Measurements from ENCODE around the gene NPIPA8.
"Not testable (repeated sequence)": the region's sequence is repeated elsewhere in the genome, so short reads cannot be mapped to it uniquely, and the experiment has no call there.

The NPIPA8 gene

DNA sequence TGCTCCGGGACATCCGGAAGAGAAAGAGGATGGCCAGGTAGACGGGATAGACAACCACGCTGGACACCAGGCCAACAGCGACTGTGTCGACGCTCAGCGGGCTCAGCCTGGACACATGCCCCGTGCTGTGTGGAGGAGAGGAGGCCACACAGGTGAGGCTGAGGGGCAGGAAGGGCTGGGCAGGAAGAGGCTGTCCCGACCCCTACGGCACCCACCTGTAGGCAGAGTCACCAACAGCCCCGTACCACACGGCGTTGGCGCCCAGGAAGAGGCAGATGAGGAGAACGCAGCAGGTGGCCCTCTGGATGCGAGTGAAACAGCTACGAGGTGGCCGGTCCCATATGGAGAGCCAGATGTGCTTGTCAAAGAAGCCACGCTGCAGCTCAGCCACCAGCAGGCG lies at the start of gene NPIPA8:
Gene NPIPA8, minus strand, starts transcription at position 101 of the 400 bp plus-strand sequence. CDS start 4,074 bp downstream, outside the sequence.
- DNase-seq = not testable (repeated sequence)

GRCh38 chr16:18385285-18385684 lies 48.7 kb upstream of the NPIPA8 start:
- not testable (repeated sequence) for DNase-seq

- not testable (repeated sequence) for DNase-seq
Measured at GRCh38 chr16:18384869-18385268, 48.3 kb upstream of the NPIPA8 start.

DNA sequence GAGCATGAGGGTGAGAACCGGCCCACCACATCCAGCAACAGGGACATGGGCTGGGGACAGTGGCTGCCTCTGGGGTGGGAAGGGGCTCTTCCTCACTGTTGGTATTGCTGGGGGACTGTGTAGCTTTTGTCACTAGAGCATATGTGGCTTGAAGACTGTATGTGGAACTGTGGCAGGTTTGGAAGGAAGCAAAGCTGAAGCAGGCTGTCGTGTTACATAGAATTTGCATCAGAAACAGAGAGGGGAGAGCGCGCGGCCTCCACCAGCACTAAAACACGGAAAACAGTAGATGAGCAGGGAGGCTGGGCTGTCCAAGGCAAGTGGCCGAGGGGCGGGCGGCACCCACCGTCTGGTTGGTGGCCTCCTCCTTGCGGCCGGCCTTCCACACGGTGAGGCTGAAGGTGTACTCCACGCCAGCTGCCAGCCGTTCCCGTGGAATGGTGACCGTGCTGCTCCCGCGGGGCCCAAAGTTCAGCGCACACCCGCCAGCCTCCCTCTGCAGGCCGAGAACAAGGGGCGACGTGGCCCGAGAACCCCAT lies 47.6 kb upstream of the NPIPA8 start:
- not testable (repeated sequence) for DNase-seq

- not testable (repeated sequence) for DNase-seq
Measured at GRCh38 chr16:18382696-18383095, 46.2 kb upstream of the NPIPA8 start.

GRCh38 chr16:18347742-18348141 lies 11.2 kb upstream of the NPIPA8 start:
- DNase-seq = not testable (repeated sequence)

DNA sequence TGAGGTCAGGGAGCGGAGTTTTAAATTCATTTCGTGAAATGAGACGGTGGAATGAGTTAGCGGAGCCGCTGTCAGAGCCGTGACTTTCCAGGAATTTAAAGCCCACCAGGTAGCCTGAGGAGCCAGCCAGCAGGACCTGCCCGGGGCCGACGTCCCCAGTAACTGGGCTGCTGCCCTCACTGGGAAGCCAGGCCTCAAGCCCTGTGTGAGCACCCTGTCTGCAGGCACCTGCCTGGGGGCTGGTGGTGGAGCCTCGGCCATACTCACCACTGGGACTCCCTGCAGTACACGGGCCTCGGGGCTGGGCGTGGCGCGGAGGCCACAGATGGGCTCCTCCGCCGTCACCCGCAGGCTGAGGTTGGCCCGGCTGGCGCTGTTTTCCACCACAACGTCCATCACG lies 10.5 kb upstream of the NPIPA8 start:
- not testable (repeated sequence) for DNase-seq

GRCh38 chr16:18344634-18345033 lies 8.1 kb upstream of the NPIPA8 start:
- not testable (repeated sequence) for DNase-seq

DNA sequence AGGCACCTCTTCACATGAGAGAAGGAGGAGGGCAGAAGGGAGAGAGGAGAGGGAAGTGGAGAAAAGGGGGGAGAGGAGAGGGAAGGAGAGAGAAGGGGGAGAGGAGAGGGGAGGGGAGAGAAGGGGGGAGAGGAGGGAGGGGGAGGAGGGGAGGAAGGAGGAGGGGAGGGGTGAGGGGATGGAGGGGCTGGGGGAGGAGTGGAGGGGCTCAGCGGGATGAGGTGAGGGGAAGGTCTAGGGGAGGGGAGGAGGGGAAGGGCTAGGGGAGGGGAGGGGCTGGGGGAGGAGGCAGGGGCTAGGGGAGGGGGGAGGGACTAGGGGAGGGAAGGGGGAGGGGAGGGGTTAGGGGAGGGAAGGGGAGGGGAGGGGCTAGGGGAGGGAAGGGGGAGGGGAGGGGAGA lies 5.5 kb upstream of the NPIPA8 start:
- not testable (repeated sequence) for DNase-seq

DNA sequence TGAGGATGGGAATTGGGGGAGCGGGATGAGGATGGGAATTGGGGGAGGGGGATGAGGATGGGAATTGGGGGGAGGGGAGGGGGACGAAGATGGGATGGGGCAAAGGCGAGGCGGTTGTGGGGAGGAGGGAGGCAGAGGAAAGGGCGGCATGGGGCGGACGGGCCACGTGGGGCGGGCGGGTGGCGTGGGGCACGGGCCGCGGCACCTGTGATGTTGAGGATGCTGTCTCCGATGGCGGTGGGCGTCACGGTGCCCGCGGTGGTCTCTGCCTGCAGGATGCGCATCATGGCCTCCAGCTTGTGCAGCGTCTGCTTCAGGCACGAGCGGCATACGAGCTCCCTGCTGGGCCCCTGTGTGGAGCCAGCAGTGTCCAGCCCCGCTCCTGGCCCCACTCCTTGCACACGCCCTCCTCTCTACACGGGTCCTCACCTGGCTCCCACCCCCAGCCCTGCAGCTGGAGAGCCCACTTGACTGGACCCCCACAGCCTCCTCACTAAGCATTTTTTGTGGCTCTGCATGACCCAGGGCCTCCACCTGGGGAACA lies 5.0 kb upstream of the NPIPA8 start:
- not testable (repeated sequence) for DNase-seq

DNA sequence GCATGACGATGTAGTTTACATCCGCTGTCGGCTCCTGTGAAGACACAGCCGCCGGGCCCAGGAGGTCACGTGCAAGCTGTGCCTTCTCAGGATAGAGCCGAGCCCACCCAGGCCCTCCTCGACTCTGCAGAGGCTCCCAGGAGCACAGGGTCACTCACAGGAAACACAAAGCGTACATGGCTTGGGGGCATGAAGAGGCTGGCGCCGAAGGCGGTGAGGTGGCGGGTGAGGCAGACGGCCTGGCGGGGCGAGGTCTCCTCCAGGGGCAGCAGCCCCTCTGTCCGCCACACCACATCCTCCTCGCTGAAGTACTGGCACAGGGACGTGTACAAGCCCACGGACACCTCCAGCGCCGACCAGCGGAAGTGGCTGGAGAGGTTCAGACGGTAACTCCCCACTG lies 2.7 kb upstream of the NPIPA8 start:
- not testable (repeated sequence) for DNase-seq

DNA sequence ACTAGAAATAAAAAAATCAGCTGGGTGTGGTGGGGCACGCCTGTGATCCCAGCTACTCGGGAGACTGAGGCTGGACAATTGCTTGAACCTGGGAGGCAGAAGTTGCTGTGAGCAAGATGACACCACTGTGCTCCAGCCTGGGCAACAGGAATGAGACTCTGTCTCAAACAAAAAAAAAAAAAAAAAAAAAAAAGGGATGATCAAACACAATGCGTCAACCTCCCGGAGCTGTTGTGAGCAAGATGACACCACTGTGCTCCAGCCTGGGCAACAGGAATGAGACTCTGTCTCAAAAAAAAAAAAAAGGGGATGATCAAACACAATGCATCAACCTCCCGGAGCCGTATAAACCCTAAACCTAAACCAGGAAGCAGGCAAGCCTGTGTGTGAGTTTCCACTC lies 24.7 kb downstream of the NPIPA8 start:
- DNase-seq = not testable (repeated sequence)

- not testable (repeated sequence) for DNase-seq
Measured at GRCh38 chr16:18309159-18309558, 27.4 kb downstream of the NPIPA8 start.

DNA sequence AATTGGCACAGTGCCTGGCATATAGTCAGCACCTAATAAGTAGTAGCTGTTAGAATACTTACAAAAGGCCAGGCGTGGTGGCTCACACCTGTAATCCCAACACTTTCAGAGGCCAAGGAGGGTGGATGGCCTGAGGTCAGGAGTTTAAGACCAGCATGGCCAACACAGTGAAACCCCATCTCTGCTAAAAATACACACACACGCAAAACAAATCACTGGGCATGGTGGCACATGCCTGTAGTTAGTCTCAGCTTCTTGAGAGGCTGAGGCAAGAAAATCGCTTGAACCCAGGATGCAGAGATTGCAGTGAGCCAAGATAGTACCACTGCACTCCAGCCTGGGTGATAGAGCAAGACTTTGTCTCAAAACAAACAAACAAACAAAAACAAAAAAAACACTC lies 29.3 kb downstream of the NPIPA8 start:
- DNase-seq = not testable (repeated sequence)

- not testable (repeated sequence) for DNase-seq
Measured at GRCh38 chr16:18306066-18306465, 30.5 kb downstream of the NPIPA8 start.

DNA sequence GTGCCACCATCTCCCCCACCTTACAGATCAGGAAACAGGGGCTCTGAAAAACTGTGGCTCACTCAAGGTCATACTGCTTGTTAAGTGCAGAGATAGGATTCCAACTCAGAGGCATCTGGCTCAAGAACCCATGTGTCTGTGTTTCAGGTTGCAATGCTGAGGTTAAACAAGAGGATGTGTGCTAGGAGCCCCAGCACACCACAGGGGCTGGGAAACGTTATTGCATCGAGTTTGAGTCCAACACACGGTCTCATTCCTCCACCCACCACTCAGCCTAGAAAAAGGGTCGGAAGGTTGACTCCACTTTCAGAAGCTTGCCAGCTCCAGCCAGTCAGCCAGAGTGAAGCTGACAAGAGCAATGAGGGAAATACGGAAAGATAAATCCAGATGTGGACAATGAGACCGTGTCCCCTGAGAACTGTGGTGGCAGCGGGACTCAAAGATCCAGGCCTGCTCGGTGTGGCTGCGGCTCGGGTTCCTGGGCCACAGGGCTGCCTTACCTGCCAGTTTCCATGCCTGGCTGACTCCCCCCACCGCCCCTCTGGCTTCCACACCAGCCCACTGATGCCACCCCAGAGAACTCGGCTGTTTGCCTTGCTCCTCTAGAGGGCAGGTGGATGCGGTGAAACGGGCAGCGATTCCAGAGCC lies 33.4 kb downstream of the NPIPA8 start:
- DNase-seq = not testable (repeated sequence)

DNA sequence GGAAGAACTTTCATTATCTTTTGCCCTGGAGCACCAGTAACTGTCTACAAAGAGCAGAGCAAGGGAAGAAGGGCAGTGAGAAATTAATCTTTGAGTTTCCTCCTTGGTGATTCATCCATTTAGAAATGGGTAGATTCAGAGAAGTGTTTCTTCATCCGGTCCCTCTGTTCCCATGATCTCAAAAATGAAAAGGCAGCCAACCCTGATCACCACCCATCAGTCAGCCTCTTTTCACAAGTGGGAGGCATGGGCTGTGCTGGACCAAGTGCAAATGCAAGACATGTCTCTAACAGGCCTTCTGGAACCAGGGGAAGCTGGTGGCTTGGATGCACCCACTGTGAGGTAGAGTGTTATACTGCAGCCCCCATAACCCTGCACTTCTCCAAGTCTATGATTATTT lies 38.8 kb downstream of the NPIPA8 start:
- not testable (repeated sequence) for DNase-seq

- not testable (repeated sequence) for DNase-seq
Measured at GRCh38 chr16:18296931-18297330, 39.6 kb downstream of the NPIPA8 start.

DNA sequence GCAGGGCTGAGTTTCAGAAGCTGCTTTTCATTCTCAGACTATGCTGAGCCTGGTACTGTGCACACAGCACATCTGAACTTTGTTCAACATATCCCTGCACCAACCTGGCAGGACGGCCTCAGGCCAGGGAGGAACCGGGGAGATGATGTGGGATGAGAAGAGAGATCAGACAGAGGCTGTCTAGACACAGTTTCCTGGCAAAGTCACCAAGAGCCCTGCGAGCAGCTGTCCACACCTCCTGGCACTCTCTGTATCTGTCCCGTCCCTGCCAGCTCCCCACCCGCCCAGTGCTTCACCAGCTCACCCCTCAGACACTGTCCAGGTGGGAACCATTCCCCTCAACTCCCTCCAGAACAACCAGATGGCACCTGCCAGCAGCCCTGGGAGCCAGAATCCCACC lies 42.2 kb downstream of the NPIPA8 start:
- DNase-seq = not testable (repeated sequence)

GRCh38 chr16:18293337-18293956 lies 43.1 kb downstream of the NPIPA8 start:
- not testable (repeated sequence) for DNase-seq

- DNase-seq = not testable (repeated sequence)
Measured at GRCh38 chr16:18290959-18291358, 45.6 kb downstream of the NPIPA8 start.

DNA sequence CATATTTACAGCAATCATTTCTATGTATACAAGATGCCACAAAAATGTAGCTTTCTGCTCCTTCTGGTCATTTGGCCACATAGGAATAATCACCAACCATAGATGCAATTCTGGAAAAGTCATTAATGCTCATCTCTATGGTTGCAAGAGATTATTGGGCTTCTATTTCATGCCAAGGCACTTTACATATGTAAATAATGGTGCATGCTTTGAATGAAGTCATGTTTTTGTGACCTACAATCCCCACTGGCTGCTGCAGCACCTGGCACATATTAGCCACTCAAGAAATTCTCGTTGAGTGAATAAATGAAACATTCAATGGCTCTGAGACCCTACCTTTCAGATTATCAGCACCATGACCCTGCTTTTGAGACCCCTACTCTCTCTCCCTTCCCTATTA lies 50.2 kb downstream of the NPIPA8 start:
- not testable (repeated sequence) for DNase-seq

DNA sequence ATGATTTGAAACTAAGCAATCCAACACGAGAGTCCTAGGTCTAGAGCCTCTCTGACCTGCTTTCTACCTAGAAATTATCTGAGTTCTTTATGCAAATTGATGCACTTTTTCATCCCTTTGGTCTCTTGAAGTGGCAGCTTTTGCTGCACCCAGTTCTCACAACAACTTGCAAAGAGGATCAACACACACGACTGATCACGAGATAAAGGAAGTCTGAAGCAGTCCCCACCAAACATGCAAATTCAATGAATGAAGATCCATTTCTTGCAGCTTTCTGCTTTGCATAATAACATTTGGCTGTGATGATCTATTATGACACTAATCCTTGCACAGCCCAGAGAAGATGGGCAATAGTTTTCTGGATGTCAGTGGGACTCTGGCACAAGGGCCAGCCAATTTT lies 56.2 kb downstream of the NPIPA8 start:
- DNase-seq = not testable (repeated sequence)

DNA sequence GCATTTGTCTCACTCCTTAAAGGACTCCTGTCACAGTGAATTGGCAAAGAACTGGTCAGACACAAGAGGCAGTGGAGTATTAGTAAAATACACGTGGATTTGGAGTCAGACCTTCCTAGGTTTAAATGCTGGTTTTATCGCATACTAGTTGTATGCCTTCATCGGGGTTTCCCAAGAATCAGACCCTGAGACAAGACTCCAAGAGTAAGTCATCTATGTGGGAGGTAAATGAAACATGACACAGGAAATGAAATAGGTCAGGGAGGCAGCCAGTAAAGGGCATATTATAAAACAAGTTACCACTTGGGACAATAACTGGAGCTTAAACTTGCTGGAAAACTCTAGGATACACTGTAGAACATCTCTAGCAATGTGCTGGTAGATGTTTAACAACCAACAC lies 59.8 kb downstream of the NPIPA8 start:
- DNase-seq = not testable (repeated sequence)
